ENCODE measurements around the gene PKP1.

GRCh38 chr1:201346987-201347386 lies 63.7 kb downstream of the PKP1 start:
- TF ChIP-seq, protein P1, sequence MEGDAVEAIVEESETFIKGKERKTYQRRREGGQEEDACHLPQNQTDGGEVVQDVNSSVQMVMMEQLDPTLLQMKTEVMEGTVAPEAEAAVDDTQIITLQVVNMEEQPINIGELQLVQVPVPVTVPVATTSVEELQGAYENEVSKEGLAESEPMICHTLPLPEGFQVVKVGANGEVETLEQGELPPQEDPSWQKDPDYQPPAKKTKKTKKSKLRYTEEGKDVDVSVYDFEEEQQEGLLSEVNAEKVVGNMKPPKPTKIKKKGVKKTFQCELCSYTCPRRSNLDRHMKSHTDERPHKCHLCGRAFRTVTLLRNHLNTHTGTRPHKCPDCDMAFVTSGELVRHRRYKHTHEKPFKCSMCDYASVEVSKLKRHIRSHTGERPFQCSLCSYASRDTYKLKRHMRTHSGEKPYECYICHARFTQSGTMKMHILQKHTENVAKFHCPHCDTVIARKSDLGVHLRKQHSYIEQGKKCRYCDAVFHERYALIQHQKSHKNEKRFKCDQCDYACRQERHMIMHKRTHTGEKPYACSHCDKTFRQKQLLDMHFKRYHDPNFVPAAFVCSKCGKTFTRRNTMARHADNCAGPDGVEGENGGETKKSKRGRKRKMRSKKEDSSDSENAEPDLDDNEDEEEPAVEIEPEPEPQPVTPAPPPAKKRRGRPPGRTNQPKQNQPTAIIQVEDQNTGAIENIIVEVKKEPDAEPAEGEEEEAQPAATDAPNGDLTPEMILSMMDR (conservative IDR thresholded peaks at IDR 0.05; ENCODE audit: low read depth, low read length) = no peak
- no peak for TF ChIP-seq MXI1 (IDR thresholded peaks at IDR 0.05; ENCODE audit: borderline replicate concordance, low read depth, low read length)
- no peak for TF ChIP-seq POLR2A (IDR thresholded peaks at IDR 0.05; ENCODE audit: low read depth, low read length)
- no peak for TF ChIP-seq ELK1 (IDR thresholded peaks at IDR 0.05; ENCODE audit: borderline replicate concordance, low read depth, low read length)
- no peak for TF ChIP-seq MAZ (IDR thresholded peaks at IDR 0.05; ENCODE audit: borderline replicate concordance, low read depth, low read length)
- TF ChIP-seq RAD21 (IDR thresholded peaks at IDR 0.05; ENCODE audit: low read length) = no peak
- TF ChIP-seq RCOR1 (IDR thresholded peaks at IDR 0.05; ENCODE audit: insufficient replicate concordance, low read length) = no peak
- no peak for TF ChIP-seq RFX5 (IDR thresholded peaks at IDR 0.05; ENCODE audit: low read depth, low read length)
- TF ChIP-seq CHD1 (IDR thresholded peaks at IDR 0.05; ENCODE audit: low read depth, low read length) = no peak
- TF ChIP-seq, protein P2, sequence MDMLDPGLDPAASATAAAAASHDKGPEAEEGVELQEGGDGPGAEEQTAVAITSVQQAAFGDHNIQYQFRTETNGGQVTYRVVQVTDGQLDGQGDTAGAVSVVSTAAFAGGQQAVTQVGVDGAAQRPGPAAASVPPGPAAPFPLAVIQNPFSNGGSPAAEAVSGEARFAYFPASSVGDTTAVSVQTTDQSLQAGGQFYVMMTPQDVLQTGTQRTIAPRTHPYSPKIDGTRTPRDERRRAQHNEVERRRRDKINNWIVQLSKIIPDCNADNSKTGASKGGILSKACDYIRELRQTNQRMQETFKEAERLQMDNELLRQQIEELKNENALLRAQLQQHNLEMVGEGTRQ (IDR thresholded peaks at IDR 0.05; ENCODE audit: low read depth, low read length) = no peak
- no peak for TF ChIP-seq SMC3 (IDR thresholded peaks at IDR 0.05; ENCODE audit: low read depth, low read length)
- TF ChIP-seq MAFK (IDR thresholded peaks at IDR 0.05; ENCODE audit: low read depth, low read length) = no peak

Measured in IMR-90 (cell line).